ENCODE measurements around the gene INF2. TPM values are rescaled to one million over a fixed set of nuclear protein-coding genes. Genes with fewer than 3 reads are reported as not detected.

Gene INF2
- total and polyA plus RNA-seq, 2 donors (not counting 3 experiments of a cell fraction or from before 2014, with no cell fraction given) = 55.3 to 124 TPM

GRCh38 chr14:104702673-104703072 is 13.3 kb downstream of the INF2 start:
- Histone ChIP-seq H3K4me2 (ENCODE audit: insufficient read depth, low read length) (no peak overlapping the region), H3K79me2 (ENCODE audit: control insufficient read depth, insufficient read depth, low read length) (peaks cover 30% of the 10 kb centered on the region), H3K4me3 (replicated peaks in 1 of 3; ENCODE audit: insufficient read depth in 1 of 3, low read depth in 1 of 3, low read length in 3 of 3) (no peak overlapping the region), H3K27ac (ENCODE audit: insufficient read depth, low read depth, low read length) (no peak overlapping the region), H3K36me3 (ENCODE audit: control insufficient read depth in 2 of 2, extremely low read depth in 1 of 2, insufficient read depth in 2 of 2, low read length in 2 of 2) (peaks cover 11 to 22% of the 10 kb centered on the region in 2 experiments), H3K9ac (replicated peaks; ENCODE audit: extremely low read depth, insufficient read depth, low read length) (no peak overlapping the region), H3K9me3 (replicated peaks; ENCODE audit: control insufficient read depth, insufficient read depth, low read length) (no peaks in the 10 kb centered on the region), H2AFZ (ENCODE audit: low read depth, low read length) (no peak overlapping the region), H3K9me1 (replicated peaks; ENCODE audit: control insufficient read depth, extremely low read depth, insufficient read depth, low read length) (no peaks in the 10 kb centered on the region), H3K4me1 (ENCODE audit: control insufficient read depth, extremely low read depth, insufficient read depth, low read length) (no peaks in the 10 kb centered on the region), H4K20me1 (replicated peaks; ENCODE audit: control insufficient read depth, extremely low read depth, insufficient read depth, low read length) (no peaks in the 10 kb centered on the region), H3K27me3 (ENCODE audit: control insufficient read depth in 2 of 2, insufficient read depth in 2 of 2, low read length in 2 of 2) (no peaks in the 10 kb centered on the region)
- BruUV-seq (replicated peaks) = no TSS peak
- no peak for FAIRE-seq
- POLR2A ChIA-PET = no interaction called here
- no peak for DNase-seq (ENCODE audit: low read depth, low spot score)
- dilution Hi-C loops (cut with MboI; ENCODE audit: extremely low pct_ligation_motif_present, low sequenced_read_pairs) (no loop called here), intact Hi-C loops (cut with micrococcal nuclease) (no loop called here)
- TF ChIP-seq POLR2A (IDR thresholded peaks at IDR 0.05; ENCODE audit: low read depth, low read length) (no peak), JUN (IDR thresholded peaks at IDR 0.05; ENCODE audit: borderline replicate concordance, insufficient read depth, insufficient read length, low read depth) (no peak), MYC (IDR thresholded peaks at IDR 0.05; ENCODE audit: low read depth, low read length) (no peak), FOS (IDR thresholded peaks at IDR 0.05; ENCODE audit: borderline replicate concordance, insufficient read depth, low read length) (no peak), GATA2 (IDR thresholded peaks at IDR 0.05; ENCODE audit: insufficient read depth, insufficient read length, low read depth, low read length) (no peak), MAX (IDR thresholded peaks at IDR 0.05; ENCODE audit: insufficient read depth, insufficient read length) (no peak), POLR2AphosphoS5 (IDR thresholded peaks at IDR 0.05; ENCODE audit: insufficient read depth, low read depth, low read length) (no peak), EZH2 (IDR thresholded peaks at IDR 0.05; ENCODE audit: borderline replicate concordance, low read depth, low read length, severe bottlenecking) (no peak)
- TF ChIP-seq, protein P1, sequence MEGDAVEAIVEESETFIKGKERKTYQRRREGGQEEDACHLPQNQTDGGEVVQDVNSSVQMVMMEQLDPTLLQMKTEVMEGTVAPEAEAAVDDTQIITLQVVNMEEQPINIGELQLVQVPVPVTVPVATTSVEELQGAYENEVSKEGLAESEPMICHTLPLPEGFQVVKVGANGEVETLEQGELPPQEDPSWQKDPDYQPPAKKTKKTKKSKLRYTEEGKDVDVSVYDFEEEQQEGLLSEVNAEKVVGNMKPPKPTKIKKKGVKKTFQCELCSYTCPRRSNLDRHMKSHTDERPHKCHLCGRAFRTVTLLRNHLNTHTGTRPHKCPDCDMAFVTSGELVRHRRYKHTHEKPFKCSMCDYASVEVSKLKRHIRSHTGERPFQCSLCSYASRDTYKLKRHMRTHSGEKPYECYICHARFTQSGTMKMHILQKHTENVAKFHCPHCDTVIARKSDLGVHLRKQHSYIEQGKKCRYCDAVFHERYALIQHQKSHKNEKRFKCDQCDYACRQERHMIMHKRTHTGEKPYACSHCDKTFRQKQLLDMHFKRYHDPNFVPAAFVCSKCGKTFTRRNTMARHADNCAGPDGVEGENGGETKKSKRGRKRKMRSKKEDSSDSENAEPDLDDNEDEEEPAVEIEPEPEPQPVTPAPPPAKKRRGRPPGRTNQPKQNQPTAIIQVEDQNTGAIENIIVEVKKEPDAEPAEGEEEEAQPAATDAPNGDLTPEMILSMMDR (IDR thresholded peaks at IDR 0.05; ENCODE audit: extremely low read depth in 1 of 2, insufficient read depth in 1 of 2, low read depth in 1 of 2, low read length in 2 of 2) = no peak
- CTCF ChIA-PET = no interaction called here

Measured in endothelial cell of umbilical vein (primary cell).